Stimulated activated CD4-positive, alpha-beta T cell treated with anti-CD3 and anti-CD28 coated beads, Interleukin-1b, Interleukin-23, amount 100 ng/mL, for 1 hour (primary cell): ENCODE measurements around the gene SLC4A11.
"Not testable (repeated sequence)": the region's sequence is repeated elsewhere in the genome, so short reads cannot be mapped to it uniquely, and the experiment has no call there.

Source experiments
- DNase-seq, 2 donors: peaks; one replicate each; pipeline ENCODE4 v3.0.0-alpha.2; 2020; ENCODE audit warnings: low read depth in 2 of 2

The SLC4A11 gene

DNA sequence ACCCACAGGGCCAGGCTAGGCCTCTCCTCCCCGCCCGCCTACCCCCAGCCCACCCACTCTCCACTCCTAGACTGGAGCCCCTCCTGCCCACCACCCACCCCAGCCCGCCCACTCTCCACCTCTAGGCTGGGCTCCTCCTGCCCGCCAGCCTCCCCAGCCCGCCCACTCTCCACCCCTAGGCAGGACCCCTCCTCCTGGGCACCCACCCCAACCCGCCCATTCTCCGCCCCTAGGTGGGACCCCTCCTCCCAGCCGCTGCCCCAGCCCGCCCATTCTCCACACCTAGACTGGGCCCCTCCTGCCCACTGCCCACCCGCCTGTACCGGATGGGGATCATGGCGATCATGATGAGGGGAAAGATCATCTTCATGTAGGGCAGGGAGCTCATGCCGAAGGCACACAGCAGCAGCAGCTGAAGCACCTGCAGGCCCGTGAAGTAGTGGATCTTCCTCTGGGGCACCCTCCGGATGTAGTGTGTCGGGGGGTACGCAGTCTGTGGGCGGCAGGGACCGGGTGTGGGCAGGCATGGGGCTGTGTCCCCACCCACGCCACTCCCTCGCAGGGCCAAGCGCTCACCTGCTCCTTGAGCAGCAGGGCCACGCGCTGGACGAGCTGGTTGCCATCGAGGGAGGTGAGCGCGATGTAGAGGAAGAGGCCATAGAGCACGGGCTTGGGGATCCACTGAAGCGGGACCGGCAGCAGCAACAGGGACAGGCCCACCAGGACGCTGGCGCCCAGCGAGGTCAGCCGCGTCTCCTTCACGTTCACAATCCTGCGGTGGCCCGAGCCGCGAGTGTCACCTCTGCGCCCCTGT, 10.8 kb downstream of the SLC4A11 start:
- DNase-seq = no peak

GRCh38 chr20:3227506-3227905, 11.5 kb downstream of the SLC4A11 start:
- no peak for DNase-seq

GRCh38 chr20:3226864-3227263, 12.1 kb downstream of the SLC4A11 start:
- no peak for DNase-seq

GRCh38 chr20:3226093-3226492, 12.9 kb downstream of the SLC4A11 start:
- no peak for DNase-seq

DNA sequence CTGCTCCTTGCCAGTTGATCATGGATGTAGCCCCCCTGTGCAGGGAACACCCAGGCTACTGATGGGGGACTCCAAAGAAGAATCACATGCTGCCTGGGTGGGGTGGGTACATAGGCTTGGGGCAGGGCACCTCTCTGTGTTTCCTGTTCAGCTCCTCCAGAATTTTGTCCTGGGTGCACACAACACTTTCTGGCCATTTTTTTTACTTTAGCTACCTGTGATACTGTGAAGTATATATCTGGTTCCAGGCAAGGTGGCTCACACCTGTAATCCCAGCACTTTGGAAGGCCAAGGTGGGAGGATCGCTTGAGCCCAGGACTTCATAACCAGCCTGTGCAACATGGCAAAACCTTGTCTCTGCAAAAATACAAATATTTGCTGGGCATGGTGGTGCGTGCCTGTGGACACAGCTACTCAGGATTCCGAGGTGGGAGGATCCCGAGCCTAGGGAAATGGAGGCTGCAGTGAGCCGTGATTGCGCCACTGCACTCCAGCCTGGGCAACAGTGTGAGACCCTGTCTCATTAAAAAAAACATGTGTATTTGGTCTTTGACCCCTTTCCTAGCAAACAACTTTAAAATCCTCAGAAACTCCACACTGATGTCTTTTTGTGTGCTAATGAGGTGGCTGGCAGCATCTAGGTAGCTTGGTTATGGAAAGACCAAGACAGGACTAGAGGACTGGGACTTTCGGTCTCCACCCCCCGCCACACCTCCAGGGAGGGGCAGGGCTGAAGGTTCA, 14.1 kb downstream of the SLC4A11 start:
- no peak for DNase-seq

GRCh38 chr20:3223994-3224680, 14.9 kb downstream of the SLC4A11 start:
- DNase-seq = no peak

DNA sequence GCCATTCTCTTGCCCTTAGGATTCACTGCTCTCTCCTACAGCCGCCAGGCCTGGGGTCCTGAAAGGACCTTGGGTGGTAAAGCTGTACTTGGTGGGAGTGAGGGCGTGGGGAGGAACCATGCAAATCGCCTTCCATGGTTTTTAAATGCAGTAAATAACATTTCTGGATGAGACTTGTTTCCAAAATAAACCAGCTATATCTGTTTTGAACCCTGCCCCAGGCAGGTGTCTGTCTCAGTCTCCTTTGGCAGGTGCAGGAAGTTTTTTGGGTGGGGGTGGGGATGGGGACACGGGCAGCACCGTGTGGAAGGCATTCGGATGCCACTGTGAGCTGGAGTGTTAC, 15.4 kb downstream of the SLC4A11 start:
- DNase-seq = no peak

DNA sequence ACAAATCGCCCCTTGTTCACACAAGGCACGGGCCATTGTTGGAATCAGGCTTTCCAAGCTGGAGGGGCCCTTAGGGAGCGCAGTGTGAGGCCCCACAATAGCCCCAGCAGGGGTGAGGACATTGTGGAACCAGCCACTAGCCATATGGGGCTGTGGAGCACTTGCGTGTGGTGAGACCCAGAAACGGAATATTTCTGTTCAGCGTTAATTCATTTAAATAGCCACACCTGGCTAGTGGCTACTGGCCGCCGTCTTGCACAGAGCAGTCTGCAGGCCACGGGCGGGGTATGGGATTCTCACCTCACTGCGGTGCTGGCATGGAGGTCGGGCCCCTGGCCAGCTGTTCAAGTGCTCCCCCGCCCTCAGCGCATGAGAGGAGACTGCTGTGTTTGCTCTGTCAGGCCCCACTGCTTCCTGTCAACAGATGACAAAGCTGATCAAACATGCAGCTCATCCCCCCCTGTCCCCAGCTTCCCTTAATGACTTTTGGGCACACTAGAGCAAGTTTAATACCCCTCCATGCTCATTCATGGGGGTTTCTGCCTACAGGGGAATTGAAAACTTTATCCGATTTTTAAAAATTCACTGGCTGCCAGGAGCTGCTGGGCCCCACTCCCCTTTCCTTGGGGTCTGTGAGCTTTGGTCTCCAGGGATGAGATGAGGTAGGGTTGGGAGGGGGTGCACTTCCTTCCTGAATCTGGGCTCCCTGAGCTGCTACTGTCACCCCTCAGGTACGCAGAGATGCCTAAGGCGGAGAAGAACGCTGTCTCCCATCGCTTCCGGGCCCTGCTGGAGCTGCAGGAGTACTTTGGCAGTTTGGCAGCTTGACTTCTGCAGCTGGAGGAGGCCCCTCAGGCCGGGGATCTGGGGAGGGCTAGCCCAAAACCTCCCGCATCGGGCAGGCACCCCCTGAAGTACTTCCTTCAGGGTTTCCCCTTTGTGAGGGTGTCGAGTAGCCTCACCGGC, 16.1 kb downstream of the SLC4A11 start:
- DNase-seq = no peak

DNA sequence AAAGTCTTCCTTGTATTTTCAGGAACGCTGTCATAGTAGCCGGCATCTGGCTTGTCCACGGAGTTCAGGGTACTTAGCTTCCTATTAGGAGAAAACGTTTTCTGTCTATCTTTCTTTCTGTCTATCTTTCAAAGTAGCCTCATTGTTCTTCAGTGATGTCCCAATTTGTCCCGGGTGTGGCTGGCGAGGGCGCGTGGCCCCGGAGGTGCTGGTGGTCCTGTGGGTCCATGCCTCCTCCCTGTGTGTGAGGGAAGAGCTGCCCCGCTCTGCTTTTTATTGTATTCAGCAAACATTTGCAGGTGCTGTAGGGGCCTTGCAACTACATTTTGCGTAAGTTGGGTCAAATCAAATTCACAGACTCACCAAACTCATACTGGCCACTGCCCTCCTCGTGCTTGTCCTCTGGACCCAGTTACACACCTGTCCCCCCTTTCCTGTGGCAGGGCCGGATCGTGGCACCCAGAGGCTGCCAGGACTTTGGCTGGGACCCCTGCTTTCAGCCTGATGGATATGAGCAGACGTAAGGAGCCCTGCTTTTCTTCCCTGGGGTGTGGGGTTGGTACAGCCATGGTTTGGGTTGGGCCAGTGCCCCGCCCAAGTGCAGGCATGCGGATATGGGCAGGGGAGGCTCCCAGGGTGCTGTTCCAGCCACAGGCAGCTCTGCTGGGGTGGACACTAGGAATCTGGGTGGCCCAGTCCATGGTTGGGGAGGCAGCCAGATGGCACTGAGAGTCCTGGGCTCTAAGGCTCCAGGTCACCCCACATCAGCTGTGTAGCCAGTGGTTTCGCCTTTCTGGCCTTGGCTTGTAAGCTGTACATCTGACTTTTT, 17.4 kb downstream of the SLC4A11 start:
- DNase-seq = no peak

DNA sequence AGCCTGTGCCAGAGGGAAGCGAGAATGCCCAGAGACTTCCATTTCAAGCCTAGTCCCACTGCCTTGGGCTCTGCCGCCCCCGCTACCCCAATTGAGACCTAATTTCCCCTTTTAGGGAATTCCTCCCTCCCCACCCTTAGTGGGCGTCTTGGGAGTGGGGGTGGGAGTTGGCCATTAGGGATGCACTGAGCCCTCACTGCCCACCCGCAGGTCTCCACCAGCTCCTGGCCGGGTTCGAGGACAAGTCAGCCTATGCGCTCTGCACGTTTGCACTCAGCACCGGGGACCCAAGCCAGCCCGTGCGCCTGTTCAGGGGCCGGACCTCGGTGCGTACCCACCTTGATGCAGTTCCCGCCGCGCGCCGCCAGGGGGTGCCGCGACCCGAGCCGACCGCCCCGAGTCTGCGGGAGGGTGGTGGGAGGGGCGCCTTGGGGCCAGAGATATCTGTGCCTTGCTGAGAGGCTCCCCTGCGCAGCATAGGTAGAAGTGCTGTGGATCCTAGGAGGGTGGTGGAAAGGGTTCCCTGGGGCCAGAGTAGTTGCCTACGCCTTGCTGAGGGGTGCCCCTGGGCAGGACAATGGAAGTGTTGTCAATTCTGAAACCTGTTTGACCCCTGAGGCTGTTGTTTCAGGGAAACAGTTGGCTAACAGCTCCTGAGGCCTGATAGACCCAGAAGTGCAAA, 20.5 kb downstream of the SLC4A11 start:
- peak; percentile 55 to 71 for DNase-seq

DNA sequence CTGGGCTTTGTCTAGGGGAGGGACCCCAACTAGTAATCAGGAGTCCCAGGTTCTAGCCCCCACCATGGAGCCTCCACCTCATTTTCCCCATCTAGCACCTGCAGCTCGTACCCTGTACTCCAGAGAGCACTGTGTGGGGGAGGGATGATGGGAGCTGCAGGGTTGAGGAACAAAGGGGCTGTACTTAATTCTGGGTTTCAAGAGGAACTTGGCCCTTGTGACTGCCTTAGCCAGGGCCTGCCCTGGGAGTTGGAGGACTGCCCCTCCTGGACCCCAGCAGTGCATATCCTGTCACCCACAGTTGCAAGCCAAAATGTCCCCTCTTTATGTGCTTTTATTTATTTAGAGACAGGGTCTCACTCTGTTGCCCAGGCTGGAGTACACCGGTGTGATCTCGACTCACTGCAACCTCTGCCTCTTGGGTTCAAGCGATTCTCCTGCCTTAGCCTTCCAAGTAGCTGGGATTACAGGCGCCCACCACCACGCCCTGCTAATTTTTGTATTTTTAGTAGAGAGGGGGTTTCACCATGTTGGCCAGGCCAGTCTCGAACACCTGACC, 23.6 kb downstream of the SLC4A11 start:
- not testable (repeated sequence) for DNase-seq

DNA sequence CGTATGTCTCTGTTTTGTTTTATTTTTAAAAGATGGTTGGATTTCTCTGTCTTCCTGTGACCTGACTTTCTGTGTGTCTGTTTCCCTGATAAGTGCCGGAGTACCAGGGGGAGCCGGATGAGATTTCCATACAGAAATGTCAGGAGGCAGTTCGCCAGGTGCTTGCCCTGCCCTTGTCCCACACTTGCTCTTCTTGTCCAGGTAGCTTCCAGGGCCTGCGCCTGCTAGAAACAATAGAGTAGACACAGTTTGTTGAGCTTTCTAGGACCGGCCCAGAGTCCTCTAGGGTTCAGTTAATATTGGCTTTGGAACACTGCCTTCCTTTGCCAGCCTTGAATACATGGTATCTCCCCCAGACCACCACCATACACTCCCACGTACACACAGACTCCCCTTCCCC, 25.8 kb downstream of the SLC4A11 start:
- no peak for DNase-seq

GRCh38 chr20:3210346-3210745, 28.6 kb downstream of the SLC4A11 start:
- no peak for DNase-seq

DNA sequence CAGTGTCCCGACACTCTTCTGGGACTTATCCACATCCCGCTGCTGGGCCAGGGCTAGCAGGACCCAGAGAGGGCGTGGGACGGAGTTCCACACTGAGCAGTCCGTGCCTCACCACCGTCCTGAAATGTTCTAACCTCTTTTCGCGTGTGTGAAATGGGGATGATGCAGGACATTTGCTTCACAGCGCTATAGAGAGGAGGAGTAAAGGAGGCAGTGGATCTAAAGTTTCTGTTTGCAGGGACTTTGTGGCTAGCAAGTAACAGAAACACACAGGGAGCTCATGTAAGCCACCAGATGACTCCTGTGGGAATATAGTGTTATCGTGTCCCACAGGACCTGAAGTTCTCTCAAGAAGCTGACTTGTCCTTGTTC, 29.1 kb downstream of the SLC4A11 start:
- no peak for DNase-seq

GRCh38 chr20:3209257-3209945, 29.6 kb downstream of the SLC4A11 start, which contains the start of gene ITPA:
Gene ITPA (plus strand): TSS chr20:3209498. CDS start chr20:3209552, 54 bp downstream.
- DNase-seq = peak in 1 of 2 donors; percentile 41

GRCh38 chr20:3208786-3209256, 30.2 kb downstream of the SLC4A11 start:
- no peak for DNase-seq

DNA sequence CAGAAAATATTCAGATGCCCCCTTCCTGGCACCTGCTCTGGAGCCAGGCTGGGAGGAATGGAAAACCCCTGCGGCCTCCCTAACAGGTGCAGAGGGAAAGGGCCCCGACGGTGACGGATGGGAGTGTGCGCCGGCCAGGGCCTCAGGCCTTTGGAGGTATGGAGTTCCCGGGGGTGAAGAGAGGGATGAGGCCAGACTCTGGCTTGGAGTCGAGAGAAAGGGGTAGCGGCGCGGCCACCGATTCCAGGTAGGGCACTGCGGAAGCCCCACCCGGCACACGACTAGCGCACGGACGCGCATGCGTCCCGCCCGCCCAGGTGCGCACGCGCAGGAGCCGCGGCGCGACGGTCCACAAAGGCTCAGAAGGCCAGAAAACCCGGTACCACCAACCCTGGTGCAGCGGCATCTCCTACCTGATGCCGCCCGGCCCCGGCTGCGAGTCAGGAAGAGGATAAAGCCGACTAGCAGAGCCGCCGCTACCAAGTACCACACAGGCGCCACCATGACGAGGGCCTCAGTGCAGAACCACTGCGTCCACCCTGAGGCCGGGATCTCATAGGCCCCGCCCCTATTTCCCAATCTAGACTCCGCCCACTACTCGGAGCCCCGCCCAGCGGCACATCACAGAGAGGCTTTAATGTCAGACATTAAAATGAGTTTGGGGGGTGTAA, 34.7 kb downstream of the SLC4A11 start, which contains the start of gene DDRGK1:
TSS of gene DDRGK1 (minus strand) at position 559 of the 671 bp plus-strand sequence. CDS start at position 504, 55 bp downstream.
- peak; percentile 71 to 89 for DNase-seq
